AG09309 (cell line): ENCODE measurements around the gene CCDC78.

Source experiments
- DNase-seq: peaks from one replicate; pipeline ENCODE4 v3.0.0-alpha.2; 2010; ENCODE audit warnings: low read depth
- H3K4me3 ChIP-seq: 2 replicates; pipeline ENCODE4 v1.5.1; 2011; ENCODE audit warnings: mild to moderate bottlenecking, low read depth, low read length, moderate library complexity; ENCODE audit not compliant: control insufficient read depth
- TF ChIP-seq, protein P1 (sequence below): IDR thresholded peaks from 2 replicates; pipeline ENCODE4 v1.5.1; 2011; ENCODE audit warnings: mild to moderate bottlenecking, low read depth, low read length, inconsistent platforms; ENCODE audit not compliant: insufficient read depth, control insufficient read depth; ENCODE audit errors: missing control alignments

Gene CCDC78

GRCh38 chr16:722835-723633 is 3.2 kb downstream of the CCDC78 start:
- TF ChIP-seq, protein P1, sequence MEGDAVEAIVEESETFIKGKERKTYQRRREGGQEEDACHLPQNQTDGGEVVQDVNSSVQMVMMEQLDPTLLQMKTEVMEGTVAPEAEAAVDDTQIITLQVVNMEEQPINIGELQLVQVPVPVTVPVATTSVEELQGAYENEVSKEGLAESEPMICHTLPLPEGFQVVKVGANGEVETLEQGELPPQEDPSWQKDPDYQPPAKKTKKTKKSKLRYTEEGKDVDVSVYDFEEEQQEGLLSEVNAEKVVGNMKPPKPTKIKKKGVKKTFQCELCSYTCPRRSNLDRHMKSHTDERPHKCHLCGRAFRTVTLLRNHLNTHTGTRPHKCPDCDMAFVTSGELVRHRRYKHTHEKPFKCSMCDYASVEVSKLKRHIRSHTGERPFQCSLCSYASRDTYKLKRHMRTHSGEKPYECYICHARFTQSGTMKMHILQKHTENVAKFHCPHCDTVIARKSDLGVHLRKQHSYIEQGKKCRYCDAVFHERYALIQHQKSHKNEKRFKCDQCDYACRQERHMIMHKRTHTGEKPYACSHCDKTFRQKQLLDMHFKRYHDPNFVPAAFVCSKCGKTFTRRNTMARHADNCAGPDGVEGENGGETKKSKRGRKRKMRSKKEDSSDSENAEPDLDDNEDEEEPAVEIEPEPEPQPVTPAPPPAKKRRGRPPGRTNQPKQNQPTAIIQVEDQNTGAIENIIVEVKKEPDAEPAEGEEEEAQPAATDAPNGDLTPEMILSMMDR, result no peak
- H3K4me3 ChIP-seq, result no peak overlapping the region
- no peak for DNase-seq

- peak overlapping the region; percentile 71 for H3K4me3 ChIP-seq
- DNase-seq, result no peak
- TF ChIP-seq, protein P1, result no peak
These were observed 4.3 kb downstream of the CCDC78 start for GRCh38 chr16:721765-722540.

DNA sequence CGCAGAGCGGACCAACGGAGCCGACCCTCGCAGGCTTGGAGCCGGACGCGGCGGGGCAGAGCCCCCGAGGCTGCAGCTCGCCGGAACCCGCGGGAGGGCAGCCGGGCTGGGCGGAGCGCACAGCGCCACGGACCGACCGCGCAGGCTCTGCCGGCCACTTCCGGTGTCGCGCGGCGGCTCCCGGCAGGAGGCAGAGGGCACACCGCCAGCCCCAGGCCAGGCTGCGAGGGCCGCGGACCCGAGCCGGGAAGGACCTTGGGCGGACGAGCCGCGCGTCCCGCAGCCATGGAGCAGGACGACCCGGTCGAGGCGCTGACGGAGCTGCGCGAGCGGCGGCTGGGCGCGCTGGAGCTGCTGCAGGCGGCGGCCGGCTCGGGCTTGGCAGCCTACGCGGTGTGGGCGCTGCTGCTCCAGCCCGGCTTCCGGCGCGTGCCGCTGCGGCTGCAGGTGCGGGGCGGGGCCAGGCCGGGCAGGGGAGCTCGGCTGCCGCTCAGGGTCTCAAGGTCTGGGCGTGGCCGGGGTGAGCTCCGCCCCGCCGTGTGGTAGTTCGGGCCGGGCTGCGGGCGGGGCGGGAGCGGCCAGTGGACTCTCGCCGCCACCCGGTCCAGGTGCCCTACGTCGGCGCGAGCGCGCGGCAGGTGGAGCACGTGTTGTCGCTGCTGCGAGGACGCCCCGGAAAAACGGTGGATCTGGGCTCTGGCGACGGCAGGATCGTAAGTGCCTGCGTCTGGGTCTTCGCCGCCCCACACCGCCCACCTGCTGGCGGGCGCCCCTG is 5.1 kb downstream of the CCDC78 start, which contains the start of gene ANTKMT:
Gene ANTKMT (plus strand): TSS at position 157 of the 775 bp plus-strand sequence. CDS start 129 bp downstream, at position 286.
- peak within 1 kb of the TSS; percentile 71 for H3K4me3 ChIP-seq
- DNase-seq, result no peak
- TF ChIP-seq, protein P1, result no peak

- peak overlapping the region; percentile 71 for H3K4me3 ChIP-seq
- no peak for DNase-seq
- TF ChIP-seq, protein P1, result peak; percentile 40
These were observed 5.7 kb downstream of the CCDC78 start for GRCh38 chr16:720447-720989.

- DNase-seq, result no peak
- TF ChIP-seq, protein P1, result peak; percentile 27
- peak overlapping the region; percentile 71 for H3K4me3 ChIP-seq
These were observed 6.3 kb downstream of the CCDC78 start for GRCh38 chr16:719815-720446.
